ENCODE results near the gene REN. TPM values are rescaled to one million over a fixed set of nuclear protein-coding genes. Genes with fewer than 3 reads are reported as not detected.
A peak's percentile ranks its signal among the peaks of the same experiment; 100 is the strongest.

Gene REN
- total RNA-seq, 2 experiments from 2014 or later: not detected

DNA sequence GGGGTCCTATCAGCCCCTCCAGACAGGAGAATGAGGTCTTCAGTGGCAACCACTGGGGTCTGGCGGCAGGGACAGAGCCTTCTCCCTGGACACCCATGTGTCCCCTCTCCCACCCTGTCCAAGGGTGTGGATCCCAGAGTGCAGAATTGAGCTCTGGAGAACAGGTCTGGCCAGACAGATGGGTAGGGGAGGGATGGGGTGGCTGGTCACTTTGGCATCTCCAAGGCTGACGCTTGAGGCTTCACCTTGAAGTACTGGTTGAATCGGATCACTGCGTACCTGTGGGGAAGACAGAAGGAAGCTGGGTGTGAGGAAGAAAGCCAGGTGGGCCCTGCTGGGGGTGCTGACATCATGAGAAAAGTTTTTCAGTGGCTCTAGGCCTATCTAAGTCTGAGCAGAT, 34.2 kb downstream of the REN start:
- DNase-seq: no peak
- Mint-ChIP-seq H3K27me3 (no peaks in the 10 kb centered on the region), H3K4me3 (no peak overlapping the region), H3K36me3 (no peaks in the 10 kb centered on the region), H3K4me1 (peaks cover 3% of the 10 kb centered on the region), H3K27ac (no peak overlapping the region), H3K9me3 (ENCODE audit: low read depth) (no peaks in the 10 kb centered on the region)
- CTCF ChIA-PET: interaction anchor here (6.3 kb wide), 1 partner anchor 273 kb away, joined by 95 read pairs; the partner anchor contains the start of gene SNRPE
- no peak for ATAC-seq

DNA sequence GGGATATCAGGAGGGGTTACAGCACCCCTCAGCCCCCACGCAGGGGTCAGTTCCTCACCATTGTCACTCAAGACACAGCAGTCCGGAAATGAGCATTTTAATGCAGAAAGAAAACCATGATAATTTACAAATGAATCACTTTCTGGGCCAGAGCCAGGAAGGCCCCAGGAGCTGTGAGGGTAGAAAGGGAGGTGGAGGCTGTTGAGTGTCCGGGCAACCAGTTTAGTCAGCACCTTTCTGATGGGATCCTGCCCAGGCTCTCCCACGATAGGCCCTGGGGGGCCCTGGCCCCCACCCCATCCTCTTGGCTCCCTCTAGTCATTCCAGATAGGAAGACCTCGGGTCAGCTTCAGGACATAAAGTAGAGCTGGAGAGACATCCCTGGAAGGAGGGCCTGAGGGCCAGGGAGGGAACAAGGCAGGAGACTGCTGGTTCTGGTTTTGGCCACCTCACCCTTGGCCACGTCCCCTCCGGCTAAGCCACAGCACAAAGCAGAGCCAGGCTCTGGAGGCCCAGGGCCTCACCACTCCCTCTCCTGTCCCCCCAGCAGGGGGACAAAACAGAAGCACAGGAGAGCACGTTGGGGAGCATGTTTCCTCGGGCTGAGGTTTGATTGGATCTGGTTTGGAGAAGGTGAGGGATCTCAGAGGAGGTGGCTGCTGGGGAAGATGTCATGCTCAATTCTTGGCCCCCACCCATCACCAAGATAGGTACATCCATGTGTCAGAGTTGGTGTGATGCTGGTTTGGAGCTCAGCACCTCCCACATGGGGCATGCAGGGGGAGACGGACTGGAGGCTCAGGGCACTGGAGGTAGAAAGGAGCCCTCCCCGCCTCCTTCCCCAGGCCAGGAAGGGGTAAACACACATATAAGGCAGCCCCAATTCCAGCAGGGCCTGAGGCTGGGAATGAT, 34.9 kb downstream of the REN start:
- no peaks in the 10 kb centered on the region for H3K36me3 Mint-ChIP-seq
- H3K27me3 Mint-ChIP-seq: no peaks in the 10 kb centered on the region
- H3K27ac Mint-ChIP-seq: no peak overlapping the region
- H3K9me3 Mint-ChIP-seq (ENCODE audit: low read depth): no peaks in the 10 kb centered on the region
- H3K4me3 Mint-ChIP-seq: no peak overlapping the region
- H3K4me1 Mint-ChIP-seq: peaks cover 3% of the 10 kb centered on the region
- CTCF ChIA-PET: interaction anchor here (1.0 to 6.3 kb wide), 4 partner anchors 9 to 272 kb away, joined by 3 to 95 read pairs (median 53); partner anchors contain the start of gene SNRPE
- ATAC-seq (no peak), DNase-seq (no peak)

DNA sequence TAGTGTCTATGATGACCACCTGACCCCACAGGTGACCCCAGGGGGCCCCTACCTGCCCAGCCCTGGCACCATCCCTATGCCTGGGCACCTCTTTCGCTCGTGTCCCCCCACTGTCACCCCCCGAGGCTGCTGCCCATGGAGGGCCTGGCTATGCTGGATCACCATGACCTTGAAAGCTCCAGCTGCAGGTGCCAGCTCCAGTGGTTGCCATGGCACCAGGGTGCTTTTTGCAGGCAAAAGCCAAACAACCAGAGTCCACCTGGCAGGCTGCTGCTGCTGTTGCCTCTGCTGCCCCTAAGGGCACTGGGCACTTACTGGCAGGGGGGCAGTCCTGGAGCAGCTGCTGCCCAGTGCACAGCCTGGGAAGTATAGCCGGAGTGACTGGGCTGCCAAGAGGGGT, 36.0 kb downstream of the REN start:
- CTCF ChIA-PET: interaction anchor here (0.9 to 6.3 kb wide), 6 partner anchors 10 to 271 kb away, joined by 3 to 95 read pairs (median 18); partner anchors contain the start of gene SNRPE
- DNase-seq (no peak), ATAC-seq (no peak)
- Mint-ChIP-seq H3K27ac (no peak overlapping the region), H3K36me3 (no peaks in the 10 kb centered on the region), H3K27me3 (no peaks in the 10 kb centered on the region), H3K4me1 (peaks cover 3% of the 10 kb centered on the region), H3K4me3 (no peak overlapping the region), H3K9me3 (ENCODE audit: low read depth) (no peaks in the 10 kb centered on the region)

DNA sequence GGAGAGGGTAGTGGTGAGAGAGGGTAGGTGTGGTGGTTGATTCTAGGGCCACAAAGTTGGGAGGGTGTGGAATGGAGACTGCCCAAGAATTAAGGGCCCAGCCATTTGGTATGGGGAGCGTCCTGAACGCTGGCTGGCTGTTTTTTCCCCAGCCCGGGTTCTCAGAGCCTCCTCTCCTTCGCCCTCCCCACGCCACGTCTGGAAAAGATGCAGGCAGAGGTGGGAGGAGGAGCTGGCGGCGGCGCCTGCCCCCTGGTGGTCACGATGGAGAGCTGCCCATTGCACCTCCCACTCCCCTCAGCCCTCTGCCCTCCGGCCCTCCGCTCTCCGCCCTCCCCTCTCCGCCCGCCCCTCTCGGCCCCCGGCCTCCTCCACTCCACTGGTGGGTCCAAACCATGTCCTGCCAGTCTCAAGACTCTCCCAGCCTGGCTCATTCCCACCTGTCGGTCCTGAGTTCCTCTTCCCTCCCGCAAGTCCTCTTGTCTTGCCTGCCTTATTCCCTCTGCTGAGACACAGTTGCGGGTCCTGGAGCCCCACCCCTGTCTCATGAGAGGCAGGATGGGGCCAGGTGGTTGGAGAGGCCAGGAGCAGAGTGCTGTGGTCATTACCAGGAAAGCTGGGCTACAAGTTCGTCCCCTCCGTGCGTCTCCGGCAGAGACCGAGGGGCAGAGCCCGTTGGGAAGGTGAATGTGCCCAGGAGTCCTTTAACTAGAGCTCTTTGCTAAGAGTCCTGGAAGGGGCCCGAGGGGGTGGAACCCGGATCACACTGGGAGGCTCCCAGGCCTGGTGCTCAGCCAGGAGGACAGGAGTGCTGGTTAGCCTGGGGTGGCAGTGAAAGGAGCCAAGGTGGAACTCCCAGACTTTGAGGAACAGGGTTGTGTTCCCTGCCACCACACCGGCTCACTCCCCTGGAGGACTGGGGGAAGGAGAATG, 36.9 kb downstream of the REN start:
- ATAC-seq: peak; percentile 88
- Mint-ChIP-seq H3K27ac (no peak overlapping the region), H3K9me3 (ENCODE audit: low read depth) (no peaks in the 10 kb centered on the region), H3K4me1 (peaks cover 3% of the 10 kb centered on the region), H3K27me3 (no peaks in the 10 kb centered on the region), H3K36me3 (no peaks in the 10 kb centered on the region), H3K4me3 (no peak overlapping the region)
- peak; percentile 65 for DNase-seq
- CTCF ChIA-PET: interaction anchor here (0.7 to 6.3 kb wide), 37 partner anchors 9 to 624 kb away, joined by 3 to 95 read pairs (median 4); partner anchors contain the start of genes LAX1, REN and SNRPE

DNA sequence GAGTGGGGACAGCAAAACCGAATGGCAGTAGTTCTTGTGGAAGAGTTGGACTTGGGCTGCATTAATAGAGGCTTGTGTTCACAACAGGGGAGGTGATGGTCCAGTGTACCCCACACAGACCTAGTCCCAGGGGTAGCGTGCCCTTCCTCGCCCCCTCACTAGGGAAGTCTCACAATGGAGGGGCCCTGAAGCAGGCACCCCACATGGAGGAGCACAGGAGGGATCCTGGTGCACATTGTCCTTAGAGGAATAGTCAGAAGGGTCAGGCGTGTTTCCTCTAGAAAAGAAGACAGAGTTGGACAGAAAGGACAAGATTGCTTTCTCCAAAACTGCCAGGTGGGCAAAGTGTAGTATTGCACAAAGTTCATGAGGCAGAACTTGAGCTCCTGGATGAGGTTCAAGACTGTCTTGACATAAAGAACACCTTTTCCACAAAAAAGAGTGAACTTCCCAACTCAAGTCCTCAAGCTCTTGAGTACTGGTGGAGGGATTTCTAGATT, 37.6 kb downstream of the REN start:
- Mint-ChIP-seq H3K4me1 (peaks cover 3% of the 10 kb centered on the region), H3K4me3 (no peak overlapping the region), H3K9me3 (ENCODE audit: low read depth) (no peaks in the 10 kb centered on the region), H3K27ac (no peak overlapping the region), H3K36me3 (no peaks in the 10 kb centered on the region), H3K27me3 (no peaks in the 10 kb centered on the region)
- CTCF ChIA-PET: interaction anchor here (0.7 to 6.3 kb wide), 33 partner anchors 8 to 623 kb away, joined by 3 to 95 read pairs (median 5); partner anchors contain the start of genes LAX1, REN and SNRPE
- ATAC-seq: peak; percentile 10
- no peak for DNase-seq

DNA sequence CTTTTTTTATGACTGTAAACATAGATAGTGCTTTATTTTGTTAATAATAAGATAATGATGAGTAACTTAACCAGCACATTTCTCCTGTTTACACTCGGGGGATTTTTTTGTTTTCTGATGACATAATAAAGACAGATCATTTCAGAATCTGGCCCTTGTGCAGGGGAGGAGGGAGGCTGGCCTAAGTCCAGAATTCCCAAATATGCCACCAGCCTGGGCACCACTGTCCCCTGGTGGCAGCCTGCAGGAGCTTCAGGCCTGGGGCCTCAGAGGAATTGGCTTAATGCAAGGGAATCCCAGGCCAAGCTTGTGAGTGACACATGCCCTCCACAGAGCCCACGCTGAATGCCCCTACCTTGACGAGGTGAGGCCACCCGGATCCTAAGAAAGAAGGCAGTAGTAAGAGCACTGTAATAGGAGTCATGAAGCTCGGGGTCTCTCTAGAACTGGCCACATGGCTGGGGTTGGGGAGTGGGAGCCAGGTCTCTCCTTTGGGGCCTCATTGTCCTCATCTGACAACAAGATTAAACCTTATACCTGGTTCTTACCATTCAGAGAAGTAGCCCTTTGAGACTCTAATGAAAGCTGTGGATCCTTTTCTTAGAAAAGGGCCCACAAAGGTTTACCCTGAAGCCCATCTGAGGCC, 38.4 kb downstream of the REN start:
- Mint-ChIP-seq H3K27me3 (no peaks in the 10 kb centered on the region), H3K36me3 (no peaks in the 10 kb centered on the region), H3K4me1 (peaks cover 3% of the 10 kb centered on the region), H3K27ac (no peak overlapping the region), H3K4me3 (no peak overlapping the region), H3K9me3 (ENCODE audit: low read depth) (no peaks in the 10 kb centered on the region)
- CTCF ChIA-PET: interaction anchor here (1.3 to 6.3 kb wide), 10 partner anchors 14 to 534 kb away, joined by 3 to 95 read pairs (median 11); partner anchors contain the start of genes REN and SNRPE
- ATAC-seq (no peak), DNase-seq (no peak)

DNA sequence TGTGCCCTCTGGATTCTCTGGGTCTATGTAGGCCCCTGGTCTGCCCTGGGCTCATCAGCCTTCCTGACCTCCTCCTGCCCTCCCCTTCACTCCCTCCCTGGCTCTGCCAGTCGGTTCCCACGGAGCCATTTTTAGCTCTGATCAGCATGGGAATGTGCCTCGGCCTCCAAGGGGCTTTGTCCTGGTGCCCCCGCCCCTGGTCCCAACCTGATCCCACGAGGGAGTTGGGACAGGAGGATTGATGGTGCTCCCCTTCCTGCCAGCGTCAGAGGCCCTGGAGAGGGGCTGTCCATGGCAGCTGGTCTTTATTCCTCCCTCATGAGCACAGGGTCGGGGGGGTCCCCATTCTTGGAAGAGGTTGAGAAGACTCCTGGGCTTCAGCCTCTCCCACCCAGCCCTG, 39.2 kb downstream of the REN start:
- ATAC-seq (no peak), DNase-seq (no peak)
- H3K9me3 Mint-ChIP-seq (ENCODE audit: low read depth): no peaks in the 10 kb centered on the region
- no peak overlapping the region for H3K27ac Mint-ChIP-seq
- CTCF ChIA-PET: interaction anchor here (1.6 to 6.3 kb wide), 6 partner anchors 31 to 272 kb away, joined by 3 to 95 read pairs (median 18); partner anchors contain the start of gene SNRPE
- H3K4me3 Mint-ChIP-seq: no peak overlapping the region
- no peaks in the 10 kb centered on the region for H3K27me3 Mint-ChIP-seq
- H3K36me3 Mint-ChIP-seq: no peaks in the 10 kb centered on the region
- peaks cover 3% of the 10 kb centered on the region for H3K4me1 Mint-ChIP-seq

DNA sequence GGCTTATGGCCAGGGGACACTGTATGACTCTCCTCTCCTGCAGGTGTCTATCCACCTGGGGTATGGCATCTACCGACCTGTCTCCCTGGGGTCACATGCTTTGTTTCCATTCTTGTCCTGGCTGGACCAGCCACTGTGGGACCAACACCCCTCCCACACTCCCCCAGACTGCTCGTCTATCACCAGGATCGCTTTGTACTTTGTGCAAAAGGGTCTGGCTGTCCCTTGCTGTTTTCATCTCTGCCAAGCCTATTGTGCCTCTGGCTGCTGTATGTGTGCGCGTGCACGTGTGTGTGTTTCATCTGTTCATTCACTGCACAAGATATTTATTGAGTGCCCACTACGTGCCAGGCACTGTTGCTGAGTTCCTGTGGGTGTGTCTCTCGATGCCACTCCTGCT, 39.8 kb downstream of the REN start:
- no peak for ATAC-seq
- DNase-seq: no peak
- Mint-ChIP-seq H3K27ac (no peak overlapping the region), H3K4me3 (no peak overlapping the region), H3K4me1 (peaks cover 3% of the 10 kb centered on the region), H3K9me3 (ENCODE audit: low read depth) (no peaks in the 10 kb centered on the region), H3K36me3 (no peaks in the 10 kb centered on the region), H3K27me3 (no peaks in the 10 kb centered on the region)
- CTCF ChIA-PET: interaction anchor here (3.0 to 6.3 kb wide), 2 partner anchors 262 to 267 kb away, joined by 23 to 95 read pairs; partner anchors contain the start of gene SNRPE

DNA sequence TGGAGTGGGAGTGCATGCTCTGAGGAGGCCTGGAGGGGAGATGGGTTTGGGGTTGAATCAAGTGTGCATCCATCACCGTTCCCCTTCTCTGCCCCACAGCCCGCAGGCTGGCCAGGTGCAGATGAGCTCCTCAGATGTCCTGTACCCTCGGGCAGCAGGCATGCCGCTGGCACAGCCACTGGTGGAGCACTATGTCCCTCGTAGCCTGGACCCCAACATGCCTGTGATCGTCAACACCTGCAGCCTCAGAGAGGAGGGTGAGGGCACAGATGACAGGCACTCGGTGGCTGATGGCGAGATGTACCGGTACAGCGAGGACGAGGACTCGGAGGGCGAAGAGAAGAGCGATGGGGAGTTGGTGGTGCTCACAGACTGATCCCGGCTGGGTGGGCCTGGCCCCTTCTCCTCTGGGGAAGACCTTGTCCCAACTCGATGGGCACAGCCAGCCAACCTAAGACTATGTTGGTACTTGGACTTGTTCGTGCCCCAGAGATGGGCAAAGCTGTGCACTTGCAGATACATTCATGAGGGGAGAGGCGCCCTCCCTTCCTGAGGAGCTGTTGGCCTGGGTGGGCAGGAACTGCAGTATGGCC, 40.3 kb downstream of the REN start:
- ATAC-seq (no peak), DNase-seq (no peak)
- no peaks in the 10 kb centered on the region for H3K36me3 Mint-ChIP-seq
- peaks cover 3% of the 10 kb centered on the region for H3K4me1 Mint-ChIP-seq
- no peaks in the 10 kb centered on the region for H3K27me3 Mint-ChIP-seq
- H3K9me3 Mint-ChIP-seq (ENCODE audit: low read depth): no peaks in the 10 kb centered on the region
- CTCF ChIA-PET: interaction anchor here (6.3 kb wide), 1 partner anchor 266 kb away, joined by 95 read pairs; the partner anchor contains the start of gene SNRPE
- no peak overlapping the region for H3K4me3 Mint-ChIP-seq
- no peak overlapping the region for H3K27ac Mint-ChIP-seq

DNA sequence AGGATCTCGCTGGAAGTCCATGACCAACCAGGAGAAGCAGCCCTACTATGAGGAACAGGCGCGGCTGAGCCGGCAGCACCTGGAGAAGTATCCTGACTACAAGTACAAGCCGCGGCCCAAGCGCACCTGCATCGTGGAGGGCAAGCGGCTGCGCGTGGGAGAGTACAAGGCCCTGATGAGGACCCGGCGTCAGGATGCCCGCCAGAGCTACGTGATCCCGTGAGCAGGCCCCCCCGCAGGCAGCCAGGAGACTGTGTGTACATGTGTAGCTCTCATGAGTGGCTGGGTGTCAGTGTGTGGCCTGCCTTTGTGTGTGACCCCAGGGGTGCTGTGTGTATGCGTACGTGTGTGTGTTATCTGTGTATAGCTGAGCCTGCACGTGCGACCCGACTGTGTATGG, 41.5 kb downstream of the REN start:
- H3K27me3 Mint-ChIP-seq: no peaks in the 10 kb centered on the region
- no peaks in the 10 kb centered on the region for H3K36me3 Mint-ChIP-seq
- CTCF ChIA-PET: interaction anchor here (1.0 kb wide), 1 partner anchor 9 kb away, joined by 3 read pairs; no protein-coding TSS in a partner anchor
- no peak overlapping the region for H3K27ac Mint-ChIP-seq
- H3K4me3 Mint-ChIP-seq: no peak overlapping the region
- no peak for ATAC-seq
- peaks cover 3% of the 10 kb centered on the region for H3K4me1 Mint-ChIP-seq
- H3K9me3 Mint-ChIP-seq (ENCODE audit: low read depth): no peaks in the 10 kb centered on the region
- no peak for DNase-seq

DNA sequence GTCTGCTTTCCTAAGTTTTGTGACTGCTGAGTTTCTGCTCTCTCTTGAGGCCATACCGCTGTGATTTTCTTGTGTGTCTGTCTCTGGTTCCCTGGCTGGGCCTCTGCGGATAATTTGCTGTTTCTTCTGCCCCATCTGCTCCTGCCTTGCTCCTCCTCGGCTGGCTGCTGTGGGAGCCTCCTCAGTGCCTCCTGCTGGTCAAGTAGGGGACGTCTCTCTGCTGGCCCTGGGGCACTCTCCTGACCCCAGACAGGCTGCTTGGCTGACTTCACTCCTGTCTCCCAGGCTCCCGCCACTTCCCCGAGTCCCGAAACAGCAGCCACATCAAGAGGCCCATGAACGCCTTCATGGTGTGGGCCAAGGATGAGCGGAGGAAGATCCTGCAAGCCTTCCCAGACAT, 42.8 kb downstream of the REN start:
- H3K4me3 Mint-ChIP-seq: no peak overlapping the region
- H3K27me3 Mint-ChIP-seq: no peaks in the 10 kb centered on the region
- no peaks in the 10 kb centered on the region for H3K36me3 Mint-ChIP-seq
- ATAC-seq (no peak), DNase-seq (no peak)
- H3K9me3 Mint-ChIP-seq (ENCODE audit: low read depth): no peaks in the 10 kb centered on the region
- CTCF ChIA-PET: interaction anchor here (1.0 kb wide), 1 partner anchor 10 kb away, joined by 3 read pairs; no protein-coding TSS in a partner anchor
- H3K4me1 Mint-ChIP-seq: no peaks in the 10 kb centered on the region
- no peak overlapping the region for H3K27ac Mint-ChIP-seq

DNA sequence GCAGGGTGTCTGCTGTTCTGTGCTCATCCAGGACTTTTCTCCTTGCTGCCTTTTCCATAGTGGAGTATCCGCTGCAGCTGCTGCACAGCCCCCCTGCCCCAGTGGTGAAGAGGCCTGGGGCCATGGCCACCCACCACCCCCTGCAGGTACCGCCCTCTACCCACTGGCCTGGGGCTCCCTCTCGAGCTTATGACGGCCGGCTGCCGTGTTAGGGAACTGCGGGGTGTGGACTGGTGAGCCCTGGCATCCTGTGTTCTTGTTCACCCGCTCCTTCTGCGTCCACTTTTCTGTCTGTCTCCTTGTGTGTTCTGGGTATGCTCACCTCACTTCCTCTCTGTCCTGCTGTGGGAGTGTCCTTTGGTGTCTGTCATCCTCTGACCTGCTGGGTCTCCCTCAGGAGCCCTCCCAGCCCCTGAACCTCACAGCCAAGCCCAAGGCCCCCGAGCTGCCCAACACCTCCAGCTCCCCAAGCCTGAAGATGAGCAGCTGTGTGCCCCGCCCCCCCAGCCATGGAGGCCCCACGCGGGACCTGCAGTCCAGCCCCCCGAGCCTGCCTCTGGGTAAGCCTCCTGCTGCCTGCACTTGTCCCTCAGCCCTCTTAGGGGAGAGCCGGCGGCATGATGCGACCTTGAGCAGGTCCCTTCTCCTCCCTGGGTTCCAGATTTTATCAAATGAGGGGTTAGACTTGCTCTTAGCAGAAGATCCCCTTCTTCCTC, 44.1 kb downstream of the REN start:
- CTCF ChIA-PET: no interaction called here
- Mint-ChIP-seq H3K27me3 (no peaks in the 10 kb centered on the region), H3K9me3 (ENCODE audit: low read depth) (no peaks in the 10 kb centered on the region)

More for the DNA sequence above, 44.1 kb downstream of the REN start:
- Mint-ChIP-seq H3K4me3 (no peak overlapping the region), H3K36me3 (no peaks in the 10 kb centered on the region), H3K27ac (no peak overlapping the region), H3K4me1 (no peaks in the 10 kb centered on the region)
- ATAC-seq: no peak
- DNase-seq: no peak
